ENCODE data around the gene ALLC.

ALLC gene

DNA sequence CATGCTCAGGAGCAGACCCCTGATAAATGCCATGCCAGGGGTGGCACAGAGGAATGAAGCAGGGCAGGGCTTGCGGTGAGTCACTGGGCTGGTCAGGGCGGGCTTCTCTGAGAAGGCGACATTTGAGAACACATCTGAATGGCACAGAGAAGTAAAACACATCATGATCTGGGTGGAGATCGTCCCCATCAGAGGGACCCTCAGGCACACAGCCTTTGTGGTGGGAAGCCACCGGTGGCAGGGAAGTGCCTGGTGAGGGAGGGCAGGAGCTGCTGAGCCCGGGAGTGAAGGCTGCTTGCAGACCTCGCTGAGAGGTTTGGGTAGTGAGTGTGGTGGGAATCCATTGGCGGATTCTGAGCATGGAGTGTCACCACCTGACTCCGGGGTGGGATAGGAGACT is 89.8 kb downstream of the ALLC start:
- DNase-seq (ENCODE audit: low read depth in 3 of 3), result no peak

DNA sequence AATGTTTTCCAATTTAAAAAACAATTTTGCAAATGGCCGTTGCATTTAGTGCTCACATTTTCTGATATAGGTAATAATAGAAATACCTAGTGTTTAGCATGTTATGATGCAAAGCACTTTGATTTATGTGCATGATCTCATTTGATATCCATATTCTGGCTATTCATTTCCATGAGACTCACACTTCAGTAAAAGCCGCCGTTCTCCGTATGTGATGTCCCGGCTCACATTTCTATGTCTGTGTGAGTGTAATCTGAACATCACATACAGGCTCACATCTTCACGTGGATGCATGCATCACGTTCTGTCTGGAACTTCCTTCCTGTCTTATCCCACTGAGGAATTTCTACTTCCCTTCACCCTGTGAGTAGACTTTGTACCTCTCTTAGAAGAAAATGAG is 91.2 kb downstream of the ALLC start:
- DNase-seq (ENCODE audit: low read depth in 3 of 3), result no peak

DNA sequence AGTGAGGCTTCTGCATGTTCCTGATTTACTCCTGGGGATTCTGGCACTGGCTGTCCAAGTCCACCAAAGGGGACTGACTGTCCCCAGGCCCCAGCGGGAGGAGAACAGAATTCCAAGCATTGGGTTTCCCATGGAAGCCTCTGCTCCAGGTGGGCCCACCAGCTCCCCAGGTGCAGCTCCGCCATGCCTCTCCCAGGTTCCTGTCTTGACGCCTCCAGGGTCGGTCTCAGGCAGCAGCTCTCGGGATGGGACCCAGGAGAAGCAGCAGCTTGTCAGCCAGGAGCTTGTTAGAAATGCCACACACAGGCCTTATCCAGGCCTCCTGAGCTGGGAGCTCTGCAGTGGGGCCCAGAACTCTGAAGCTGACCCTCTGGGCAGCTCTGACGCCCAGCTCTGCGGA is 93.3 kb downstream of the ALLC start:
- no peak for DNase-seq (ENCODE audit: low read depth in 3 of 3)

DNA sequence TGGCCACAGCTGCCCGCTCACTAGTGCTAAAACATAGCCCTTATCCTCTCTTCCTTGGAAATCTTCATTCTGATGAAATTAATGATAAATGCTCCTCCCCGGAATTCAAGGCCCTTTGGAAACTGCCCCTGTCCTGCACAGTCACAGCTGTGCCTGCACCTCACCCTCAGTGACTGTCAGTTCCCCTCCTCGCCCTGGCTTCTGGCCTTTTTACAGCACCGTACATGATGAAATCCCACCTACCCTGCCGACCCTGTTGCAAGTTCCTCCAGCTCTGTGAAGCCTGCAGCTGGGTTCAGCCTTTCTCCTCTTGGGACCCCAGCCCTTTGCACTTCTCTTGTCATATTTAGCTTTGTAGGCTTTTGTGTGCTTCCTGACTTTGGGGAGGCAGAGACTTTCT is 93.8 kb downstream of the ALLC start:
- no peak for DNase-seq (ENCODE audit: low read depth in 3 of 3)

All from stimulated activated CD4-positive, alpha-beta T cell treated with anti-CD3 and anti-CD28 coated beads, TNF-alpha, amount 100 ng/mL, for 4 hours (primary cell).